ENCODE results near the gene ZNF473.

DNA sequence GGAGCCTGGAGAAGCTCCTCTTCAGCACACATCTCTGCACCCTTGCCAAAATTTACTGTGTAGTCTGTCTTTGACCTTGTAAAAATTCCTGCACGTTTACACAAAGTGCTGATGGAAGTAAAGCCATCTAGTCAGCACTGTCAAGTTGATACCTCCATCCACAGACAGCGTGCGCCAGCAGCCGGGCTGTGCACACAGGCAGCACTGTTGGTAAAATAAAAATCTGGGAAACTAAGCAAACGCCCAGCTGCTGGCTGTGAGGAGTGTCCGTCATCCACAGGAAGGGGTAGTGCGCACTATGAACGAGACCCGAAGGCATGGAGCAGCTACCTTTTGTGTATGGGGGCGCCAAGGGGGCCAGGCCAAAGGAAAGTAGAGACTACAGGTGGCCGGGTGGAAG is 47.5 kb upstream of the ZNF473 start:
- TF ChIP-seq, protein P1, sequence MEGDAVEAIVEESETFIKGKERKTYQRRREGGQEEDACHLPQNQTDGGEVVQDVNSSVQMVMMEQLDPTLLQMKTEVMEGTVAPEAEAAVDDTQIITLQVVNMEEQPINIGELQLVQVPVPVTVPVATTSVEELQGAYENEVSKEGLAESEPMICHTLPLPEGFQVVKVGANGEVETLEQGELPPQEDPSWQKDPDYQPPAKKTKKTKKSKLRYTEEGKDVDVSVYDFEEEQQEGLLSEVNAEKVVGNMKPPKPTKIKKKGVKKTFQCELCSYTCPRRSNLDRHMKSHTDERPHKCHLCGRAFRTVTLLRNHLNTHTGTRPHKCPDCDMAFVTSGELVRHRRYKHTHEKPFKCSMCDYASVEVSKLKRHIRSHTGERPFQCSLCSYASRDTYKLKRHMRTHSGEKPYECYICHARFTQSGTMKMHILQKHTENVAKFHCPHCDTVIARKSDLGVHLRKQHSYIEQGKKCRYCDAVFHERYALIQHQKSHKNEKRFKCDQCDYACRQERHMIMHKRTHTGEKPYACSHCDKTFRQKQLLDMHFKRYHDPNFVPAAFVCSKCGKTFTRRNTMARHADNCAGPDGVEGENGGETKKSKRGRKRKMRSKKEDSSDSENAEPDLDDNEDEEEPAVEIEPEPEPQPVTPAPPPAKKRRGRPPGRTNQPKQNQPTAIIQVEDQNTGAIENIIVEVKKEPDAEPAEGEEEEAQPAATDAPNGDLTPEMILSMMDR (IDR thresholded peaks at IDR 0.05): no peak
- TF ChIP-seq POLR2AphosphoS5 (IDR thresholded peaks at IDR 0.05): no peak
